H1 (cell line): Measurements from ENCODE around the gene LRRC17. TPM values are rescaled to one million over a fixed set of nuclear protein-coding genes. Genes with fewer than 3 reads are reported as not detected.

Source experiments
- CTCF ChIA-PET: fragments of 300-600 bp; sonication (Branson Sonifier 250); formaldehyde crosslinking; loops from one replicate; lab custom pipeline; 2021; ENCODE audit not compliant: partially characterized antibody; lab: Charles Lee
- POLR2A ChIA-PET: fragments of 300-600 bp; sonication (Branson Sonifier 250); formaldehyde crosslinking; loops from one replicate; lab custom pipeline; 2021; ENCODE audit warnings: inconsistent platforms; ENCODE audit not compliant: partially characterized antibody; lab: Charles Lee
- DNase-seq, 2 experiments: peaks; one replicate each; pipeline versions ENCODE4 v3.0.0 to v3.0.0-alpha.2; 2010 to 2022; ENCODE audit warnings: low spot score in 2 of 2, low read depth in 1 of 2, mixed read lengths in 1 of 2
- FAIRE-seq: peaks from 2 replicates; lab custom pipeline; 2011; peaks lifted over from hg19 to GRCh38; lab: Jason Lieb, UNC
- H2AFZ ChIP-seq: 2 replicates; pipeline ENCODE4 v1.8.1; 2012; ENCODE audit warnings: low read length, inconsistent platforms
- H2AK5ac ChIP-seq: 2 replicates; pipeline ENCODE4 v1.6.1; 2013; ENCODE audit warnings: low read depth, low read length
- H2BK120ac ChIP-seq: replicated peaks from 2 replicates; pipeline ENCODE3; 2013; ENCODE audit warnings: low read depth, low read length, inconsistent platforms
- H2BK12ac ChIP-seq: 2 replicates; pipeline ENCODE4 v1.6.1; 2013; ENCODE audit warnings: low read depth, low read length
- H2BK15ac ChIP-seq: 2 replicates; pipeline ENCODE4 v1.6.1; 2013; ENCODE audit warnings: low read length
- H2BK20ac ChIP-seq: 2 replicates; pipeline ENCODE4 v1.6.1; 2013; ENCODE audit warnings: low read length
- H2BK5ac ChIP-seq: 2 replicates; pipeline ENCODE4 v1.6.1; 2013; ENCODE audit warnings: low read depth, low read length
- H3K14ac ChIP-seq: 2 replicates; pipeline ENCODE4 v1.6.1; 2013; ENCODE audit warnings: inconsistent platforms; ENCODE audit not compliant: insufficient read length
- H3K18ac ChIP-seq: 2 replicates; pipeline ENCODE4 v1.6.1; 2013; ENCODE audit warnings: low read length; ENCODE audit errors: extremely low read depth
- H3K23ac ChIP-seq: 2 replicates; pipeline ENCODE4 v1.6.1; 2013; ENCODE audit warnings: inconsistent platforms; ENCODE audit not compliant: insufficient read length
- H3K23me2 ChIP-seq: 2 replicates; pipeline ENCODE4 v1.6.1; 2013; ENCODE audit warnings: low read depth, low read length
- H3K27ac ChIP-seq: 2 replicates; pipeline ENCODE4 v1.6.1; 2011; ENCODE audit warnings: low read depth, low read length, inconsistent platforms
- H3K27me3 ChIP-seq, 4 experiments: replicated peaks in 1 of 4; 1 replicate in 1 of 4; 2 replicates in 3 of 4; pipeline versions ENCODE4 v1.6.1 to v1.8.1; 2011 to 2013; ENCODE audit warnings: low read length in 3 of 4, mild to moderate bottlenecking in 3 of 4, inconsistent platforms in 2 of 4, mixed read lengths in 2 of 4, moderate library complexity in 1 of 4; ENCODE audit not compliant: control insufficient read depth in 3 of 4, insufficient read depth in 3 of 4; ENCODE audit errors: extremely low read depth in 1 of 4
- H3K36me3 ChIP-seq, 4 experiments: 2 replicates each; pipeline versions ENCODE4 v1.6.1 to v1.8.1; 2011 to 2013; ENCODE audit warnings: mild to moderate bottlenecking in 4 of 4, low read length in 3 of 4, moderate library complexity in 2 of 4, control low read depth in 1 of 4, inconsistent platforms in 1 of 4; ENCODE audit not compliant: insufficient read depth in 4 of 4, control insufficient read depth in 2 of 4
- H3K4ac ChIP-seq: replicated peaks from 2 replicates; pipeline ENCODE3; 2013; ENCODE audit warnings: low read length, low read depth, mixed read lengths, inconsistent platforms; ENCODE audit not compliant: insufficient read length
- H3K4me1 ChIP-seq, 4 experiments: replicated peaks in 1 of 4; 1 replicate in 1 of 4; 2 replicates in 3 of 4; pipeline versions ENCODE4 v1.6.1 to v1.8.1; 2011 to 2013; ENCODE audit warnings: low read length in 3 of 4, inconsistent platforms in 2 of 4, mixed read lengths in 1 of 4; ENCODE audit not compliant: insufficient read depth in 4 of 4, control insufficient read depth in 3 of 4
- H3K4me2 ChIP-seq, 2 experiments: 2 replicates each; pipeline versions ENCODE4 v1.6.1 to v1.8.1; 2011 to 2013; ENCODE audit warnings: low read depth in 2 of 2, low read length in 2 of 2, control low read depth in 1 of 2, inconsistent platforms in 1 of 2, mild to moderate bottlenecking in 1 of 2; ENCODE audit not compliant: insufficient read depth in 1 of 2
- H3K4me3 ChIP-seq, 4 experiments: fragments of 200-600, 300-600 bp in 1 of 4; sonication (generic), shearing (Covaris generic), sonication (Bioruptor Twin) in 1 of 4; 2 replicates each; pipeline versions ENCODE4 v1.5.1 to v1.8.1; 2011 to 2016; ENCODE audit warnings: low read length in 4 of 4, low read depth in 3 of 4, control low read depth in 2 of 4, inconsistent platforms in 2 of 4, mild to moderate bottlenecking in 2 of 4, mixed read lengths in 1 of 4, moderate library complexity in 1 of 4; ENCODE audit not compliant: insufficient read depth in 2 of 4; ENCODE audit errors: extremely low read depth in 1 of 4
- H3K56ac ChIP-seq: replicated peaks from 2 replicates; pipeline ENCODE3; 2013; ENCODE audit warnings: low read depth, mild to moderate bottlenecking, mixed read lengths, low read length, inconsistent platforms; ENCODE audit not compliant: insufficient read length
- H3K79me1 ChIP-seq: 2 replicates; pipeline ENCODE4 v1.6.1; 2013; ENCODE audit warnings: low read depth, low read length, control low read depth
- H3K79me2 ChIP-seq, 2 experiments: 2 replicates each; pipeline versions ENCODE4 v1.6.1 to v1.8.1; 2012 to 2013; ENCODE audit warnings: low read length in 2 of 2, mild to moderate bottlenecking in 2 of 2, inconsistent platforms in 1 of 2; ENCODE audit not compliant: insufficient read depth in 2 of 2, control insufficient read depth in 1 of 2
- H3K9ac ChIP-seq, 4 experiments: replicated peaks in 1 of 4; 1 replicate in 1 of 4; 2 replicates in 3 of 4; pipeline versions ENCODE4 v1.6.1 to v1.8.1; 2011 to 2013; ENCODE audit warnings: low read depth in 3 of 4, low read length in 3 of 4, control low read depth in 2 of 4, mild to moderate bottlenecking in 2 of 4, moderate library complexity in 2 of 4, inconsistent platforms in 1 of 4; ENCODE audit errors: extremely low read depth in 1 of 4
- H3K9me3 ChIP-seq, 2 experiments: 2 replicates each; pipeline versions ENCODE4 v1.6.1 to v1.8.1; 2012 to 2013; ENCODE audit warnings: mild to moderate bottlenecking in 2 of 2, moderate library complexity in 2 of 2, control low read depth in 1 of 2, inconsistent platforms in 1 of 2, low read depth in 1 of 2, low read length in 1 of 2, mixed read lengths in 1 of 2; ENCODE audit not compliant: insufficient read depth in 2 of 2
- H4K20me1 ChIP-seq, 2 experiments: replicated peaks in 1 of 2; 2 replicates each; pipeline versions ENCODE3 to v1.8.1; 2011 to 2013; ENCODE audit warnings: inconsistent platforms in 2 of 2, low read length in 2 of 2, mild to moderate bottlenecking in 1 of 2; ENCODE audit not compliant: insufficient read depth in 2 of 2, control insufficient read depth in 1 of 2
- H4K5ac ChIP-seq: 2 replicates; pipeline ENCODE4 v1.6.1; 2013; ENCODE audit warnings: low read length, low read depth, mixed read lengths, inconsistent platforms; ENCODE audit not compliant: insufficient read length
- H4K8ac ChIP-seq: 2 replicates; pipeline ENCODE4 v1.8.0; 2013; ENCODE audit warnings: mild to moderate bottlenecking, moderate library complexity, low read length, inconsistent platforms; ENCODE audit not compliant: insufficient read depth; ENCODE audit errors: extremely low read depth
- H4K91ac ChIP-seq: replicated peaks from 2 replicates; pipeline ENCODE3; 2013; ENCODE audit warnings: low read length, mixed read lengths, inconsistent platforms; ENCODE audit not compliant: insufficient read length
- CBX5 ChIP-seq: fragments of 300-800, 300-1000 bp; sonication (generic); IDR thresholded peaks from 2 replicates; pipeline ENCODE4 v1.7.1; 2016; ENCODE audit warnings: antibody characterized with exemption, low read length, low read depth
- CTBP2 ChIP-seq: IDR thresholded peaks from 2 replicates; pipeline ENCODE4 v1.7.0; 2011; ENCODE audit warnings: borderline replicate concordance, mild to moderate bottlenecking, moderate library complexity, mixed read lengths, low read length; ENCODE audit not compliant: insufficient read depth, insufficient read length
- FOSL1 ChIP-seq: IDR thresholded peaks from 2 replicates; pipeline ENCODE4 v1.6.1; 2011; ENCODE audit warnings: mild to moderate bottlenecking, low read depth, low read length, moderate library complexity; ENCODE audit not compliant: insufficient read depth
- JUN ChIP-seq: IDR thresholded peaks from 2 replicates; pipeline ENCODE4 v1.6.1; 2011; ENCODE audit warnings: low read depth, mild to moderate bottlenecking, improper control_type of control experiment, low read length
- RNF2 ChIP-seq: fragments of 200-900, 300-1000 bp; sonication (generic); IDR thresholded peaks from 2 replicates; pipeline ENCODE4 v1.7.1; 2016; ENCODE audit warnings: borderline replicate concordance, low read depth, mild to moderate bottlenecking, antibody characterized with exemption, low read length; ENCODE audit not compliant: poor library complexity, severe bottlenecking; ENCODE audit errors: missing control alignments
- SP2 ChIP-seq: IDR thresholded peaks from 2 replicates; pipeline ENCODE4 v1.6.1; 2012; ENCODE audit warnings: mild to moderate bottlenecking, low read length, inconsistent platforms
- TAF1 ChIP-seq: IDR thresholded peaks from 2 replicates; pipeline ENCODE4 v1.6.1; 2011; ENCODE audit warnings: mild to moderate bottlenecking, low read depth, low read length
- TEAD4 ChIP-seq: IDR thresholded peaks from 2 replicates; pipeline ENCODE4 v1.6.1; 2012; ENCODE audit warnings: low read depth, low read length, inconsistent platforms, mixed read lengths
- WGBS, 2 experiments: shearing (Covaris generic) in 1 of 2; methylation state at CpG; one replicate each; pipeline versions ENCODE4 v1.1.6 to v1.1.7; 2013 to 2015; ENCODE audit warnings: low lambda C conversion rate in 2 of 2, mixed read lengths in 2 of 2, inconsistent platforms in 1 of 2, low coverage in 1 of 2, missing lambda C conversion rate in 1 of 2; ENCODE audit not compliant: insufficient replicate concordance in 2 of 2, insufficient coverage in 1 of 2, insufficient read length in 1 of 2; ENCODE audit errors: extremely low coverage in 1 of 2, missing lambda C conversion rate in 1 of 2; 5-methylcytosine and 5-hydroxymethylcytosine counted together
- polyA plus RNA-seq, 7 experiments: library from polyadenylated mRNA; depleted of rRNA in 3 of 7; stranded (reverse) in 5 of 7; unstranded in 2 of 7; fragments of >200 nt in 5 of 7; fragments of 200-250 nt in 2 of 7; gene quantifications; 1 replicate in 5 of 7; 2 replicates in 1 of 7; 4 replicates in 1 of 7; pipeline versions ENCODE4 v1.2.1 to v1.2.3, GENCODE V29; 2011 to 2013; ENCODE audit warnings: missing spikeins in 2 of 7, mixed read lengths in 2 of 7
- total RNA-seq: library from RNA; stranded (reverse); fragmentation: NEBNext Ultra II Directional; extraction: Animal tissue kit (Norgen Biotek cat#: 25700); gene quantifications from 2 replicates; pipeline ENCODE4 v1.2.1, GENCODE V29; 2021

LRRC17 gene
- total and polyA plus RNA-seq, 2 of the 8 experiments (the other 6 are each of a cell fraction or from before 2014, with no cell fraction given): 3.0 TPM

DNA sequence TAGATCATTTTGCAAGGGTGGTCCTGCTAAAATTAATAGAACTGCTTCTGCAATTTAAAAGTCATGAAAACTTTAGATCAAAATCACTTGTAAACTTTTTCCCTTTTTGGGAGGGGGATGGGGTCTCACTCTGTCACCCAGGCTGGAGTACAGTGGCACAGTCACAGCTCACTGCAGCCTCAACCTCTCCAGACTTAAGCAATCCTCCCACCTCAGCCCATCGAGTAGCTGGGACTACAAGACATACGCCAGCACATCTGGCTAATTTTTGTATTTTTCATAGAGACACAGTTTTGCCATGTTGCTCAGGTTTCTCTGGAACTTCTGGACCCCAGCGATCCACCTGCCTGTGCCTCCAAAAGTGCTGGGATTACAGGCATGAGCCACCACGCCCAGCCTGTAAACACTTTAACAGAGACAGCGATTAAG, 79.7 kb downstream of the LRRC17 start:
- H2AFZ ChIP-seq: no peak overlapping the region
- H3K27ac ChIP-seq: no peak overlapping the region
- H4K20me1 ChIP-seq: no peaks in the 10 kb centered on the region
- WGBS, 2 experiments: 84% methylated on average over 5 of the region's 5 CpGs; no CpG with 5 or more reads in 1 of the 2 experiments
- no peak overlapping the region for H3K4ac ChIP-seq
- no peaks in the 10 kb centered on the region for H3K23me2 ChIP-seq
- no peak overlapping the region for H3K18ac ChIP-seq
- no peak overlapping the region for H4K8ac ChIP-seq
- H3K4me3 ChIP-seq: no peak overlapping the region
- DNase-seq (no peak), FAIRE-seq (no peak)
- H2BK120ac ChIP-seq: no peak overlapping the region
- H3K4me1 ChIP-seq: no peaks in the 10 kb centered on the region
- H4K91ac ChIP-seq: no peak overlapping the region
- H3K56ac ChIP-seq: no peak overlapping the region
- no peak overlapping the region for H2BK5ac ChIP-seq
- CTCF ChIA-PET: no interaction called here
- no peak overlapping the region for H2AK5ac ChIP-seq
- no peaks in the 10 kb centered on the region for H3K79me2 ChIP-seq
- H4K5ac ChIP-seq: no peak overlapping the region
- POLR2A ChIA-PET: no interaction called here
- H2BK15ac ChIP-seq: no peak overlapping the region
- H3K79me1 ChIP-seq: no peaks in the 10 kb centered on the region
- H3K4me2 ChIP-seq: no peak overlapping the region
- H2BK20ac ChIP-seq: no peak overlapping the region
- no peak overlapping the region for H2BK12ac ChIP-seq
- peaks cover 0 to 3% of the 10 kb centered on the region in 2 experiments; a peak in 2 of 4 replicates for H3K9me3 ChIP-seq
- H3K23ac ChIP-seq: no peak overlapping the region
- H3K27me3 ChIP-seq: no peaks in the 10 kb centered on the region; a peak in 1 of 7 replicates
- no peak overlapping the region for H3K14ac ChIP-seq
- H3K9ac ChIP-seq: no peak overlapping the region
- H3K36me3 ChIP-seq: no peaks in the 10 kb centered on the region
- no peak for TF ChIP-seq CBX5
- TF ChIP-seq JUN: no peak
- no peak for TF ChIP-seq TEAD4
- no peak for TF ChIP-seq FOSL1
- no peak for TF ChIP-seq RNF2
- TF ChIP-seq TAF1: no peak
- TF ChIP-seq CTBP2: no peak
- no peak for TF ChIP-seq SP2
